K562 (cell line): ENCODE data around the gene CDKN2AIPNL. TPM values are rescaled to one million over a fixed set of nuclear protein-coding genes. Genes with fewer than 3 reads are reported as not detected.
A peak's percentile ranks its signal among the peaks of the same experiment; 100 is the strongest.

ENCODE experiments used
- ATAC-seq: fragments of 200-7000 bp; cut with Tn5 transposase; 3 replicates; pipeline ENCODE4 v1.9.1; 2020; ENCODE audit warnings: moderate library complexity
- BruUV-seq: library from RNA; stranded (reverse); fragments of 400-500 nt; replicated peaks from 2 replicates; lab custom pipeline; 2021; lab: Mats Ljungman, UMichigan
- CTCF ChIA-PET: fragments of 300-600 bp; formaldehyde crosslinking; extraction: SDS; loops from one replicate; lab custom pipeline; 2021; ENCODE audit warnings: low intra/inter-chr PET ratio; lab: Yijun Ruan, JAX
- POLR2A ChIA-PET: fragments of 300-600, 350-650 bp; sonication (Branson Sonifier 250); formaldehyde crosslinking; extraction: SDS; loops from one replicate; lab custom pipeline; 2021; ENCODE audit warnings: antibody characterized with exemption, inconsistent platforms; lab: Yijun Ruan, JAX
- DNase-seq, 4 experiments: peaks; one replicate each; pipeline versions ENCODE4 v3.0.0 to v3.0.0-alpha.2; 2011 to 2018; ENCODE audit warnings: low spot score in 3 of 4, mixed read lengths in 3 of 4; ENCODE audit errors: extremely low read depth in 1 of 4
- FAIRE-seq: peaks from 2 replicates; lab custom pipeline; 2011; peaks lifted over from hg19 to GRCh38; lab: Jason Lieb, UNC
- H2AFZ ChIP-seq: 2 replicates; pipeline ENCODE4 v1.6.0; 2011; ENCODE audit warnings: low read depth, low read length, control low read depth, inconsistent platforms
- H3K27ac ChIP-seq: fragments of 200-600 bp; 3 replicates; pipeline ENCODE4 v1.8.0; 2011; ENCODE audit warnings: low read depth, mild to moderate bottlenecking, control low read depth, inconsistent platforms, low read length, moderate library complexity, mixed read lengths; ENCODE audit errors: extremely low read depth
- H3K27me3 ChIP-seq, 2 experiments: fragments of 300-600 bp in 1 of 2; 2 replicates in 1 of 2; 3 replicates in 1 of 2; pipeline versions ENCODE4 v1.6.0 to v1.8.0; 2011; ENCODE audit warnings: inconsistent platforms in 2 of 2, low read length in 2 of 2, mild to moderate bottlenecking in 1 of 2, mixed read lengths in 1 of 2, moderate library complexity in 1 of 2; ENCODE audit not compliant: control insufficient read depth in 2 of 2, insufficient read depth in 2 of 2
- H3K36me3 ChIP-seq: fragments of 300-600 bp; 3 replicates; pipeline ENCODE4 v1.8.0; 2011; ENCODE audit warnings: mild to moderate bottlenecking, low read length, inconsistent platforms; ENCODE audit not compliant: control insufficient read depth, insufficient read depth
- H3K4me1 ChIP-seq, 2 experiments: fragments of 200-600 bp in 1 of 2; replicated peaks in 1 of 2; 2 replicates in 1 of 2; 3 replicates in 1 of 2; pipeline versions ENCODE4 v1.5.1 to v1.8.0; 2011; ENCODE audit warnings: inconsistent platforms in 2 of 2, low read length in 2 of 2, mild to moderate bottlenecking in 1 of 2, mixed read lengths in 1 of 2, moderate library complexity in 1 of 2; ENCODE audit not compliant: control insufficient read depth in 2 of 2, insufficient read depth in 2 of 2
- H3K4me2 ChIP-seq: 2 replicates; pipeline ENCODE4 v1.6.1; 2011; ENCODE audit warnings: low read length, control low read depth, inconsistent platforms, mixed read lengths; ENCODE audit not compliant: insufficient read depth
- H3K4me3 ChIP-seq: fragments of 200-600 bp; sonication (generic), shearing (Covaris generic); 2 replicates; pipeline ENCODE4 v1.5.1; 2016; ENCODE audit warnings: control low read depth, inconsistent platforms
- H3K79me2 ChIP-seq: fragments of 200-600 bp; 3 replicates; pipeline ENCODE4 v1.8.0; 2011; ENCODE audit warnings: low read length, inconsistent platforms; ENCODE audit not compliant: control insufficient read depth, insufficient read depth
- H3K9ac ChIP-seq, 2 experiments: 2 replicates each; pipeline versions ENCODE4 v1.6.0 to v1.6.1; 2011; ENCODE audit warnings: low read depth in 2 of 2, low read length in 2 of 2, control low read depth in 1 of 2, inconsistent platforms in 1 of 2, mild to moderate bottlenecking in 1 of 2, mixed read lengths in 1 of 2; ENCODE audit not compliant: insufficient read depth in 1 of 2
- H3K9me1 ChIP-seq: one replicate; pipeline ENCODE4 v1.6.0; 2011; ENCODE audit warnings: inconsistent platforms, mild to moderate bottlenecking, low read length, moderate library complexity; ENCODE audit not compliant: control insufficient read depth, insufficient read depth
- H3K9me3 ChIP-seq: replicated peaks from 2 replicates; pipeline ENCODE4 v1.5.1; 2011; ENCODE audit warnings: low read depth, low read length, inconsistent platforms; ENCODE audit not compliant: control insufficient read depth, insufficient read depth
- H4K20me1 ChIP-seq: replicated peaks from 2 replicates; pipeline ENCODE4 v1.6.1; 2011; ENCODE audit warnings: low read length, inconsistent platforms, mixed read lengths; ENCODE audit not compliant: control insufficient read depth, insufficient read depth
- HEY1 ChIP-seq: fragments of 250-450 bp; sonication (Bioruptor Pico); IDR thresholded peaks from 2 replicates; pipeline ENCODE4 v1.5.0; 2020; ENCODE audit warnings: mild to moderate bottlenecking, moderate library complexity, borderline replicate concordance
- NFE2L1 ChIP-seq: fragments of 450-650 bp; IDR thresholded peaks from 2 replicates; pipeline ENCODE4 v1.6.1; 2016; ENCODE audit warnings: missing genetic modification characterization, low read depth, mild to moderate bottlenecking, missing compliant biosample characterization, moderate library complexity, borderline replicate concordance
- RNF219 ChIP-seq: fragments of 250-450 bp; sonication (Bioruptor Pico); IDR thresholded peaks from 2 replicates; pipeline ENCODE4 v1.5.0; 2022; ENCODE audit warnings: mild to moderate bottlenecking
- ZBTB26 ChIP-seq: fragments of 450-650 bp; formaldehyde crosslinking; IDR thresholded peaks from 2 replicates; pipeline ENCODE4 v1.4.0; 2022; ENCODE audit warnings: missing genetic modification characterization
- ZNF79 ChIP-seq: fragments of 250-450 bp; sonication (Bioruptor Pico); IDR thresholded peaks from 2 replicates; pipeline ENCODE4 v1.4.0; 2020; ENCODE audit warnings: low read depth, mild to moderate bottlenecking, moderate library complexity
- WGBS: fragments of 100-300 bp; shearing (Covaris generic); methylation state at CpG from one replicate; pipeline ENCODE4 v1.1.6; 2016; ENCODE audit warnings: low coverage, mixed read lengths; ENCODE audit not compliant: insufficient coverage; ENCODE audit errors: missing lambda C conversion rate; 5-methylcytosine and 5-hydroxymethylcytosine counted together
- in situ Hi-C: fragments of 300-500 bp; cut with MboI; formaldehyde crosslinking; loops from 4 replicates; pipeline ENCODE4 v1.15.0; 2018; ENCODE audit warnings: inconsistent platforms, mixed read lengths
- intact Hi-C: fragments of 100-400 bp; cut with micrococcal nuclease; formaldehyde crosslinking; loops from 2 replicates; pipeline ENCODE4 v1.14.2; 2022
- polyA plus RNA-seq, 8 experiments: library from polyadenylated mRNA; depleted of rRNA in 4 of 8; stranded (reverse) in 5 of 8; unstranded in 3 of 8; fragments of >200 nt; fragmentation: Nextera tagmentation in 2 of 8; fragmentation: Illumina TruSeq in 1 of 8; extraction: Ambion mirVana in 2 of 8; extraction: Trizol in 1 of 8; gene quantifications; 2 replicates each; pipeline versions ENCODE4 v1.2.1 to v1.2.3, GENCODE V29; 2011 to 2014; ENCODE audit warnings: inconsistent platforms in 1 of 8, missing spikeins in 1 of 8
- total RNA-seq, 7 experiments: library from RNA; depleted of rRNA in 6 of 7; stranded (reverse); fragments of >200 nt in 6 of 7; fragmentation: Illumina TruSeq in 2 of 7; extraction: Trizol in 2 of 7; gene quantifications; 2 replicates each; pipeline versions ENCODE4 v1.2.1 to v1.2.3, GENCODE V29; 2011 to 2021; ENCODE audit warnings: low replicate concordance in 1 of 7

Gene CDKN2AIPNL
- total and polyA plus RNA-seq, 9 of the 15 experiments (the other 6 are each of a cell fraction or from before 2014, with no cell fraction given) = 19.9 to 46.9 (median 42.2) TPM

GRCh38 chr5:134387443-134387842 is 24.2 kb downstream of the CDKN2AIPNL start:
- no peak overlapping the region for H3K27ac ChIP-seq
- H3K4me3 ChIP-seq = no peak overlapping the region
- in situ Hi-C loops = no loop called here
- no peaks in the 10 kb centered on the region for H3K9me1 ChIP-seq
- H3K79me2 ChIP-seq = no peaks in the 10 kb centered on the region
- CTCF ChIA-PET = no interaction called here
- no peak overlapping the region for H2AFZ ChIP-seq
- ATAC-seq (peak; percentile 52; the same call in 2 of the 3 replicates), FAIRE-seq (no peak), DNase-seq (no peak)
- no TSS peak for BruUV-seq
- no peak overlapping the region for H3K4me2 ChIP-seq
- no peaks in the 10 kb centered on the region; the same call in 1 of the 2 replicates for H4K20me1 ChIP-seq
- TF ChIP-seq ZNF79 (no peak), HEY1 (CRISPR knock-in tag) (no peak), ZBTB26 (CRISPR knock-in tag) (no peak), NFE2L1 (no peak), RNF219 (CRISPR knock-in tag) (no peak)
- 95% methylated on average over 1 of the region's 1 CpG for WGBS
- no peaks in the 10 kb centered on the region for H3K9me3 ChIP-seq
- POLR2A ChIA-PET = interaction anchor here (0.7 to 1.1 kb wide), 3 partner anchors 8 to 122 kb away, joined by 3 read pairs; no protein-coding TSS in a partner anchor
- no peak overlapping the region for H3K9ac ChIP-seq
- no peaks in the 10 kb centered on the region for H3K4me1 ChIP-seq
- intact Hi-C loops = no loop called here
- H3K36me3 ChIP-seq = peaks cover 69% of the 10 kb centered on the region
- no peaks in the 10 kb centered on the region for H3K27me3 ChIP-seq
